Kasumi-1 (cell line): ENCODE results near the gene MORN5.

ENCODE experiments used
- DNase-seq, 2 experiments: peaks; one replicate each; lab custom pipeline; 2025; lab: John Stamatoyannopoulos, UW

MORN5 gene

DNA sequence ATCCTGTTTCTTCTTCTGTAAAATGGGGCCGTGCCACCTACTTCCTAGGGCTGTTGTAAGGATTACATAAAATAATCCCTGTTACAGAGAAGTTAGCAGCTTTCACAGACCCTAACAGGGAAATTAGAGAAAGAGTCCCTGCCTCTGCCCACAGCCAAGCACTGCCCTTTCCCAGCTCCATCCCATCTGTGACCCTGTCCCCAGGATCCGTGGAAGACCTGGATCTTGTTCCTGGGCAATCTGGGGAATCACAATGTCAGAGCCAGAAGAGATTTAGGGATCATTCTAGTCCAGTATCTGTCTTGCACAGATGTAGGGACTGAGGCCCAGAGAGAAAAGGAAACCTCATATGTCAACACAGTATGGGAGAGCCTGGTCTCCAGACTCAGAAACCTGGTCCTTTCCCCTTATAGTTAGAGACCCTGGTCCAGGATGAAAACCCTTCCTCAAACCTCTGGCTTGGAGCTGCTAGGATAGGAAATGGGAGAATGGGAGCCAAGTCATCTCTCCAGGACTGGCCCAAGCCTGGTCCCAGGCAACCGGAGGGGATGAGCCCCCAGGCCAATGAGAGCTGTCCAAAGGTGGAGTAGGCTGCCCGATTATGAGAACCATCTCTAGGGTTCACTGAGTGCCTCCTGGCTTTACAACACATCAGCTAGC is 56.6 kb downstream of the MORN5 start:
- DNase-seq = no peak

DNA sequence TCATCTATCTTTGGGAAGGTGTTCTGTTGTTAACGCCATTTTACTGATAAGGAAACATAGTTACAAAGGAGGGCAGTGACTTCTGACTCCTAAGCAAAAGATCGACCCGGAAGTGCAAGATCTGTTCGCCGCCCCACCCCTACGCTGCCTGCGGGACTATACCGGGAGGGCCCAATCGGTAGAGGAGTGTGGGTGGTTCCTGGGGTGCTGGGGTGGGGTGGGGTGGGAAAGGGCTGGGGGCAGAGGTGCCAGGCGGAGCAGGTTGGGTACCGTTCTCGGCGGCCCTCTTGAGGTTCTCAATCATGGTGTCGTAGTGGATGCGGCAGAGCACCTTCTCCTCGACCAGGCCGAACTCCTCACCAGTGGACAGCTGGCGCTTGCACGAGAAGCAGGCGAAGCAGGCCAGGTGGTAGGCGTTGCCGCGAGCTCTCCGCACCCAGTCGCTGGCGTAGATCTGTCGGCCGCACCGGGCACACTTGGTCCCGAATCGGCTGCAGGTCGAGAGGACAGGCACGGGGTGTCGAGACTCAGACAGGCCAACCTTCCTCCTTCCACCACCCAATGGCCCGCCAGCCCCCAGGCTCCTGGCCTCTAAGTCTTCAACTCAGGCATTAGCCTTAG is 57.2 kb downstream of the MORN5 start:
- DNase-seq = no peak

DNA sequence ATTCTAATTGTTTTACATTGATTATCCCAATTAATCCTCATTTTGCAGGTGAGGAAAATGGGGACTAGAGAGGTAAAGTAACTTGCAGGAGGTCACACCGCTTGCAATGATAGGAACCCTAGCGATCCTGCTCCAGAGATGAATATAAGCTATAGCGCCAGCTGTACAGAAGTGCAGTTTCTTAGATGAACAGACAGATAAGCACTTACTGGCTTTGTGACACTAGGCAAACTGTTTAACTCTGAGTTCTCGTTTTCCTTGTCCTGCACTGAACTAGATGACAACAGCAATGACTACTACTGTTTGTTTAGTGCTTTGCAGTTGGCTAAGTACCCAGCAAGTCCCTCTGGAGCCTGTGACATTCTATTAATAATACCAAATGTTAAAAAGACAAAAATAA is 57.9 kb downstream of the MORN5 start:
- peak; percentile 46 to 61 for DNase-seq

DNA sequence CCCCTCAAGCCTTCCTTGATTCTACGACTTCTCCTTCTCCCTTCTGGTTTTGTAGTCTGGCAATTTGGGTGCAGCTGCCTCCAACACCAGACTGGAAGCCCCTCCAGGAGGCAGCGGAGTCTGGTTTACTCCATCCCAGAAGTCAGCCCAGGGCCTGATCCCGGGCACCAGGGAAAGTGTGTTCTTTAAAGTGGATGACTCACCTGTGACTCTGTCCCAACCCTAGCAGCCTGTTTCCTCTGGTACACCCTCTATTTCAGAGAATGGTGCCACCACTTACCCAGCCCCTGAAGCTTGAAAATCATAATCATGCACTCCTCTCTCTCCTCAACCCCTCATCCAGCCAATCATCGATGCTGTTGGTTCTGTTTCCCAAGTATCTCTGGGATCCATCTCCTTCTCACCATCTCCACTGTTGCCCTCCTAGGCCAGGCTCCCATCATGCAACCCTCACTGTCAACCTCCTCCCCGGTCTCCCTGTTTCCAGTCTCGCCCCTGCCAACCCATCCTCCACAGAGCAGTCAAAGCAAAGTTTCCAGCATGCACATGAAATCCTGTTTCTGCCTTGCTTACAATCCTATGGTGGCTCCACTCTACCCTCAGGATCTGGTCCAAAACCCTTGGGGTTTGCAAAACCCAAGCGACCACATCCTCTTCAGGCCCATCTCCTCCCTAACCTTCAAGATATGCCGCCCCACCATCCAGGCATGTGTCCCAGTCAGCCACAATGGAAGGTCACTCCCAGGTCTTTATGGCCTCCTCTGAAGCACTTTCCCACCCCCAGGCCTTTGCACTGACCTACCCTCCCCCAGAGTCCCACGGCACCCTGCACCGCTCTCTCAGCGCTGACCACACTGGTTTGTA is 58.6 kb downstream of the MORN5 start:
- DNase-seq = peak in 1 of 2 experiments; percentile 34

DNA sequence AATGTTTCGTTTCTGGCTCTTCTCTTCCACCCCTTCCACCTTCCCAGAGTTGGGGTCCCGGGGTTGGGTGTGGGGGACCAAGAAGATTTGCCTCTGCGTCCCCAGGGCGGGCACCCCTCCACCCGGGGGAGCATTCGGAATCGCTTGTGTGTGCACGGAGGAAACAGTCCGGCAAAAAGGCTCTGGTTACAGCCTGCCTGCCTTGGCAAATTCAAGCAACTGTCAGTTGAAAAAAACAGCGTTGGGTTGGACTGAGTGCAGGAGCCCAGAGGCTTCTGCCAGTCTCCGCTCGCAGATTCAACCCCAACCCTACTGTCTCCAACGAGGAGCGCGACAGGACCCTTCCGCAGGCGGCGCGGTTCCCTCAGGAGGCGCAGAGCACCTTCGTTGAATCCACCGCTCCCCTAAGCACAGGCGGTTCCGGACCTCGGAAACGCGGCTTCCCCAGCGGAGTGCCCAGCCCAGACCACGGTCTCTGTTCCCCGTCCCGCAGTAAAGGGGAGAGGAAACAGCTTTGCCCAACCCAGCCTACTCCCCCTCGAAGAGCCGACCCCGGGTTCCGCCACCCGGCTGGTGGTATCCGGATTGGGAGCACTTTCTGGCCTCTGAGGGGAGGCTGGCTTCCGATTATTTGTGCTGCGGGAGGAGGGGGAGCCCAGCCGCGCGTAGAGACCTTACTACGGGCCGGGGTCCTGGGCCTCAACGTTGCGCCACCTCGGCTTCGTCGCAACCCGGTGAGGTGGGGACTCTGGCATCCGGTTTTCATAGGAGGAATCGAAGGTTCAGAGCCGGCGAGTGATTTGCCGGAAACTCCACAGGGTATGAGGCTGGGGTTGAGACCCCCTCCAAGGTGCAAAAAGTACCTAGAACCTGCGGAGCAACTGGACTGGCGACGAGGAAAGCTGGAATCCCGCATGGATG is 59.5 kb downstream of the MORN5 start:
- DNase-seq = peak; percentile 91

DNA sequence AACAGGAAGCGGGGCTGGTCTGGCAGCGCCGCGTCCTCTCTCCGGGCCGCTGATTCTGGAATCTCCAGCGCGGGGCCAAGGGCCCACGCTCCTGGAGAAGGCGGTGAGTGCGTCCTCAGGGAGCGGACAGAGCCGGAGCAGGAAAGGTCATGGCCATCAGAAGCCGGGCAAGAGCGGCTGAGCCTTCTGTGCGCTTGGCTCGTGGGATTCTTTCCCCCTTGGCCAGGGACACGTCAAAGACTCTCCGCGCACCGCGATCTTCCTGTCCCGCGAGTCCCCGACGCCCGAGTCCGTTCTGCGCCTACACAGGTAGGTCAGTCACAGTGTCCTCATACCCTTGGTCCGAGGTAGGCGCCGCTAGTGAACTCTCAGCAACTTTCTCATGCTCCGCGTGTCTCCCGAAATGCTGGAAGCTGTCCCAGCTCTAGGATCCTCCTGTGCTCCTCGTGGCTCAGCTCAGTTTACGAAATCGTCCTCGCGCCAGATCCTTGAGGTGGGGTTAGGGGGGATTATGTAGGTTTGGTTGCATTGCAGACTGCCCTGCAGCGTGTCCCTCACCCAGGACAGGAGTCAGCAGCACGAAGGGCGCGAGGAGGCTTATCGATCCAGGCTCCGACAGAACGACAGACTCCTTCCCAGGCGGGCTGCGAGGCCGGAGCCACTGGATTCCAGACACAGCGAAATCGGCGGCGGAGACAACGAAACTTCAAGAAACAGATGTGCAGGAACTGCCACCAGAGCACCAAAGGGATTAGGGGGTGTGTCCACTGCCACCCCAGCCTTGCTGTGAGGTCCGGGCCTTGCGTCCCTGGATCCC is 60.4 kb downstream of the MORN5 start:
- no peak for DNase-seq

DNA sequence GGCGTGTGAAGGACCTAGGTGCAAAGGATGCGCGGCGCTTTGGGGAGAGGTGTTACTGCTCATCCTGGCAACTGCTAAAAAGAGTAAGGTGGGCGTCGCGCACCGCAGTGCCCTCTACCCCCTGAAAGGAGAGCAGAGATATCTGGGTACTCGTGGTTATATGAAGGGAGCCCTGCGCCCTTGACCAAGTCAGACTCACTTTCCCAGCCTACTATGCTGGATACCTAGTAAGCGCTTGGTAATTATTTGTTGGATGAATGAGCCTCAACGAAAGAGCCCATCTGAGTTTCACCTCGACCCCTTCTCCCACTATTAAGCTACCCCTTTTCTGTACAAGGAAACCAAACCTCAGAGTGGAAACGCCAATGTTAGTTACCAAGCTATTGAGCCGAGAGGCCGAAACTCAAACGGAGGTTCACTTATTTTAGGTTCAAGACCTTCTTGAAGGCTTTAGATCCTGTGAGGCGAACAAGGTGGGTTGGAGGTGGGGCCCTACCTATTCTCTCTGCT is 61.0 kb downstream of the MORN5 start:
- no peak for DNase-seq

DNA sequence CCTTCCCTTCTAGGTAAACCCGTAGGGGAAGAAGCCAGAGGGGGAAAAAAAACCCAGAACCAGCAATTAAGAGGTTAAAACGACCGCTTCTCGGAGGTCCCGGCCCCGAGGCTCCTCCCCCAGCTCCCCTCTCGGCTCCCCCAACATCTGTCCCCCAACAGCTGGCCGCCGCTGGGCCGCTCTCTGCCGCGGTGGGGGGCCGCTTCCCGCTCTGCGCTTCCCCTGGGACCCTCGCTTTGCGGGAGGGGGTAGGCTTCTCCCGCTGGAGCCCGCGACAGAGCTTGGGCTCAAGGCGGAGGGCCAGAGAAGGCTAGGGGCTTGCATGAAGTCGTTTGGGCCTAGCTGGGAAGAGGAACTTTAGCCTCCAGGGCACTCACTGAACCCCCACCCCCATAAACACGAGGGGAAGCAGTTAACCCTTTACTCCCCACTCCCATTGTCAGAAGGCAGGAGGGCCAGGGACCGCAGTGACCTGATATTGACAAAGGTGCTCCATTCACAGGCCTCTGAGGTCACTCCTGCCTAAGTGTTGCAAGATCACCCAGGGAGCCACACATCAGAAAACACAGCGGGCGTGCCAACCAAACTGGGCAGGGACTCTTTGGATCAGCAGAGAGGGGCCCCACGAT is 61.6 kb downstream of the MORN5 start:
- DNase-seq = peak; percentile 13 to 21

DNA sequence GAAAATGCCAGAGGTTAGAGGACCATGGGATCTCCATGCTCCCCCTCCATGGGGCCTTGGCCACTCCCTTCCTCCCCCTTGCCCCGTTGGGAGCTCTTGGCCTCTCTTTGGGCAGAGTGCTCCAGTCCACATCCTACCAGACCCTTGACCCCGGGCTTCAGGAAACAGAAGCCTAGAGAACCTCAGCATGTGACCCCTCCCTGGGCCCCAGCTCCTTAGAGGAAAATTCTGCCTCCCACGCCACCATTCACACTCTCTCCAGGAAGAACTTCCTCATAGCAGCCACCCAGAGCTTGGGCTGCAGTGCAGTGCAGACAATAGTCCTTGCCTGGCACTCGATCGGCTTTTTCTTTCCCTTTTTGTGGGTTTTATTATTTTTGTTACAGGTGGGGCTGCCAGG is 63.1 kb downstream of the MORN5 start:
- peak; percentile 25 to 35 for DNase-seq

DNA sequence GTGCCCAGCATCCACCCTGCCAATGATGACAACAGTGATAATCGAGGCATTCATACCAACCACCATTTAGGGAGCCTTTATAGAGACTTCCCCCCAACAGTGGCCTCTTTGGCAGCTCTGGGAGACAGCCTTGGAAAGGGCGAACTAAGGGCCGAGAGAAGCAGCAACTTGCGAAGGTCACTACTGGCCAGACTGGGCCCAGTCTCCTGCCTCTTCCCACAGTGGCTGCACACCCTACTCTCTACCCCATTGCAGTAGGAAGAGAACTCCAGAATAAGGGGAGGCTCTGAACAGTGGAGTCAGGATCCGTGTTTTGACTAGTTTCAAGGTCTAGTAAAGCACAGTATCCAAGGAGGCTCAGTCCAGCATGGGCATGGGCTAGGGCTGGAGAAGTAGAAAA is 63.7 kb downstream of the MORN5 start:
- DNase-seq = no peak

DNA sequence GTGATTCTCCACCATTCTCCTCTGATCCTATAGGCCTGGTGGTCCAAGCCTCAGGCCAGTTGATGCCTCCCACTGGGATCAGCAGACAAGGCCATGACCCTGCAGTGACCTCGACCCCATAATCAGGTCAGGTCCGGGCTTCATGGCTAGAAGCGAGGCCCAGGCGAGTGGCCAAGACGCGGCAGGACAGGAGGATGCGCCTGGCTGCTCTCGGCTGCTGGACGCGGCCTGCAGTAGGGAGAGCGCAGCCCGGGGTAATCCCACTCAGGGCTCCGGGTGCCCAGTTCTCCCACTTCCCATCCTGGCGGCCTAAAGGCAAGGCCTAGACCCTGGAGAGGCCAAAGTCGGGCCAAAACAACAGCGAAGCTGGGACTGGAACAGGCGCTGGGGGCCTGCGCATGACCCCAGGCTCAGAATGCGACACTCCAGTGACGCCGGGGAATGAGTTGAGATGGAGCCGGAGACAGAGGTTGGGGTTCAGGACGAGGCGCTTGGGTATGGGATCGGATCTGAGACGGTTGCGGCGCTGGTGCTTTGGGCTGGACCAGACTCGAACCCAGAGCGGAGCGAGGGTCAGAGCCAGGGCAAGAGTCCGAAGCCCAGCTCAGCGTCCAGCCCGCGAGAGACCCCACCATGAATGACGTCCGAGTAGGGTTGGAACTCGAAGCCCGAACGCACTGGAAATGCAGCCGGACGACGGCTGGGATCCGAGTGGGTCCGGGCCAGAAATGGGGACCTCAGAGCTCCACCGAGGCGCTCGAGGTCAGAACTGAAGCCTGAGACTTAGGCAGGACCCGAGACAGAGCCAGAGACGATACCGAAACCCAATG is 65.8 kb downstream of the MORN5 start:
- no peak for DNase-seq

DNA sequence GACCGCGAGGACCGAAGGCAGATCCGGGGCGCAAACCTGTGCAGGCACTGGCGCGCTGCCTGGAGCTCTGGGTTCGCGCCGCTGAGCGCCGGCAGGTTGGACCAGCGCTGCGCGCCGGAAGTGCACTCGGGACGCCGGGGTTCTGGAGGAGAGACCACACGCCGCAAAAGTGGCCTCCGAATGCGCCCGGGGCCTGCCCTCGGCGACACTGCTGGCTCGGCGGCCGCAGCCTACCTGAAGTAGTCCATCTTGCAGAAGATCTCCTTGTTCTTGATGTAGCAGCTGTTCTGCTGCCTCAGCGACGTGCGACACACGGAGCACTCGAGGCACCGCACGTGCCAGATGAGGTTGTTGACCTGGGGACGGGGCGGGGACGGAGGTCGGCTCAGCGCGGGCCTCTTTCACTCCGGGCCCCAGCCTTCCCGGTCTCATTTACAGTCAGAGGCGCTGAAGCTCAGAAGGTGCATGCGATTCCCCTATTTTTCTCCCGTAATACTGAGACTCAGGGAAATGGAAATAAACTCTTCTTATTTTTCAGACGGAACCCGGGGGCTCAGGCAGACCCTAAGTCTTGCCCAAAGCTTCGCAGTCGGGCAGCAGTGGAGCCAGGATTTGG is 66.5 kb downstream of the MORN5 start:
- DNase-seq = no peak

DNA sequence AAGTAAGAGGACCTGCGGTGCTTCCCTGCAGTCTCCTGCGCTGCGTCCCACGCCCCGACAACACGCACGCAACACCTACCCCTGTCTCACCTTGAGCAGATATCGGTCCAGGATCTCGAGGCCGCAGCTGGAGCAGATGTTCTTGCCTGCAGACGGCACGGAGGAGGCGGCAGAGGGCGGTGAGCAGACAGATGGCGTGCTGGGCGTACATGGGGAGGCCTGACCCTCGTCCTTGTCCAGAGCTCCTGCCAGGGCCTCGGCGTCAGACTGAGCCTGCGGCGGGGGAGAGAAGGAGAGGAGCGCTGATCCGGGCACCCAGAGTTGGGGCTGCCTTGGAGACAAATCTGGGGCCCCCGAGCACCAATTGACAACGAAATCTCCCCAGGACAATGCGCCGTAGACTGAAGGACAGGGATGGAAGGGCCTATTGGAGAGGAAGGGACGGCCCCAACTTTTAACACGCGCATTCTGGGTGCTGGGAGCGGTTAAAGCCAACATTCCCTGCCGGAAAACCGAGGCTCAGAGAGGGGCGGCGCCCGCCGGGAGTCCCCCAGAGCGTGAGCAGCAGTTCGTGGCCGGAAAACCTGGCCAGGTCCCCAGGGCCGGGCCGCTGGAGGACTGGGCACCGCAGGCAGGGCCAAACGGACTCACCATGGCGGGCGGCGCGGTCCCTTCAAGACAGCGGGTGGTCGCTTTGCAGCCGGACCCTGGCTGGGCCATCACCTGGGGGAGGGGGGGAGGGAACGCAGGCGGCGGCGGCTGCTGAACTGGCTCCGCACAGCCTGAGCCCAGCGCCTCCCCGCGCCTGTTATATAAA is 67.3 kb downstream of the MORN5 start:
- no peak for DNase-seq

DNA sequence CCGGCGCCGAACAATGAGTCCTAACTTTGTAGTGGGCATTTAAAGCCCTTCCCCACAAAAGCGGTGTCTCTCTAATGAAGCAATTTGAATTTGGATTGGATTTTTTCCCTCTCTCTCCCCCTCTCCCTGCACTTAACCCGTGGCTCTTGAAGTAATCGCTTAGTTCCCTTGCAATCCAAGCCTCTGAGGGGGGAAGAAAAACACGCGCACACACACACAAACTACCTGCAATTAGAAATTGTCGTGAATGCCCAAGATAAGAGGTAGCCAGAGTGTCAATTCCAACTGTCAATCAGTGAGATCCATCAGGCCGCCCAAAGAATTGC is 67.8 kb downstream of the MORN5 start:
- DNase-seq = no peak

DNA sequence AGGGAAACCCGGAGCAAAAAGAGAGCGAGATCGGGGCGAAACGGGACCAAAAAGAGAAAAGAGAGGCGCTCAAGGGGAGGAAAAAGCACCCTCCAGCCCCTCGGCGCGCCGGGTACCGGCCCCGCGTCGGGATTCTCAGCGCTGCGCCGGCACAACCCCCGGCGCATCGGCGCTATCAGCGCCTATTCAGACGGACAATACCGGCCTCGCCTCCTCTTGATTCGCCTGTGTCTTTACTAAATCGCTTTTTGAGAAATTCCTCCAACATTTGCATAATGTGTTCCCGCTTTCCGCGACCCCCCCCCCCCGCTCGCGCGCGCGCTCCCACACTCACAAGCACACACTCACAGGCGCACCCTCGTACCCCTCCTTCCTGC is 68.5 kb downstream of the MORN5 start:
- no peak for DNase-seq

DNA sequence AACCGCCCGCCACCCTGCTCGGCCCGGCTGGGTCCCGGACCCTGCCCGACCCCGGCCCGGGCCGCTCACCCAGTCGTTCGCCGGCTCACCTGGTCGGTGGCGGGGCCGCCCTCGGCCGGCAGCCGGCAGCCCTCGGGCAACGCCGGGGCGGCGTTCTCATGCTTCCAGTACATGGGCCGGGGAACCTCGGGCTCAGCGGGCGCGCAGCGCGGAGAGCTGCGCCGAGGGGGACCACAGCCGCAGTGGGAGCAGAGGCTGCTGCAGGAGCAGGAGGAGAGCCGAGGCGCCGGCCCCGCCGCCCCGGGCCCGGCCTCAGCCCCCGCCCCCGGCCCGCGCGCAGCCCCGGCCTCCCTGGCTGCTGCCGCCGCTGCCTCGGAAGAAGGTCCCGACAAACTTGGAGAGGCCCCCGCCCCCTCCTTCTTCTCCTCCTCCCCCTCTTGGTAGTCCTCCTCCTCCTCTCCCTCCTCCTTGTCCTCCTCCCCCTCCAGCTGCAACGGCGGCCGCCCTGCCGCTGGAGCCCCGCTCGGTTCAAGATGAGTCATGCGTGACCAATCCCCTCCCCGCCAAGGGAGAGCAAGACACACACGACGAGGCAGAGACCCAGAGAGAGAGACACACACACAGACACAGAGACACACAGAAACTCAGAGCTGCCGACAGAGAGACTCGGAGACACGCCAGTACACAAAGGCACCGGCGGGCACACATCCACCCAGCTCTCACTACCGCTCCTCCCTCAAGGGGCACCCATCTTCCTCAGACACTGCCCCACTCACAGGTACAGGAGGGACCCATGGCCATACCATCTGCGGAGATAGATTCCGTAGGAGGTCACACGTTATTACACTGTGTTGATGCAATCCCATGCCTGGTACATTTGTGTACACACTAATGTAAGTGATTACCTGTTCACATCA is 69.1 kb downstream of the MORN5 start, which contains the start of gene LHX6:
LHX6 (minus strand) TSS at position 390 of the 917 bp plus-strand sequence; CDS start at position 173, 217 bp downstream.
- peak in 1 of 2 experiments; percentile 11 for DNase-seq

DNA sequence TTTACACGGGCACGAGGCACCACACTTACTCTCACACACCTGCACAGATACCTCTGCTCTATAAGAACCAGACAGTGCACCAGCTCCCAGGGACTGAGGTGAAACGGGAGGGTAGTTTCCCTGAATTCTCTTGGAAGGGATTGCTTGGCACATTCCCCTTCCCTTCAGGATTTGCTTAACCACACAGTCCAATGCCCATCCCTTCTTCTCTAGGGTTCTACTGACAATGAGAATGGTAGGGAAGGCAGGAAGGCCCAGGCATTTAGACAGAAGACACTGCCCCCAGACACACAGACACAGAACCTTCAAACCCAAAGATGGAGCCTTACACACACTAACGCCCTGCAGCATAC is 69.8 kb downstream of the MORN5 start:
- DNase-seq = no peak
